Measurements from ENCODE around the gene ZNF331.

The ZNF331 gene

DNA sequence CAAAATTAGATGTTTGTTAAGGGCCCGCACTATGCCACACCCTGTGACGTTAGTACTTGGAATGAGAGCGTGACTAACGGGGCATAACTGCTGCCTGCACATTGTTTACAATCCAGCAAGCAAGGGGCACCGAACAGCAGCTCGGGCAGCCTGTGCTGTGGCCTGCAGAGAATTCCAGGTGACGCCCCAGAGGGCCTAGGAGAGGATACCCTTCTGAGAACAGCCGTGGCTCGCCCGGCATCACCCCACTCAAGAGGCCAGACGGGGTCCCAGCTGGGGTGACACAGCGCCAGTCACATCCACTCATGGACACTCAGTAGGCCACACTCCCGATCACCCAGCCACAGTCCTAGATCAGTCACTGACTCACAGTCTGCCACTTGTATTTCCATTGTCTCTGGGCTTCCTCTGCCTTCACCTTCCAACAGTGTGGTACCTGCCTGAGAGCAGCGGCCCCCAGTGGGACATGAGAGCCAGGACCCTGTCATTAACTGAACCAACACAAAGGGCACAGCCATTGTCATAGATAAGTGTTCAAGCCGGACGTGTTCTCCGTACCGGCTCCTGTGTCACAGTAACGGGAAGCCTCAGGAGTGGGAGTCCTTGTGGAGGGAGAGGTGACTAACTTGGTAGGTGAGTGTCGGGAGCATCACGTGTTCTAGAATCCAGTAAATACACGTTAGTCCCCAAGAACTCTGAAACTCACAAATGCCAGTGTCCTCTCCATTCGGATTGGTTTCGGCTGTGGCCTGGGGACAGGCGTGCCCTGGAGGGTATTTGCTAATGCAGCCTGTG, 7.5 kb downstream of the ZNF331 start:
- Histone ChIP-seq H3K9me3 (ENCODE audit: control insufficient read depth in 2 of 2, low read length in 2 of 2) (no peaks in the 10 kb centered on the region), H3K36me3 (ENCODE audit: control insufficient read depth in 2 of 2, insufficient read depth in 2 of 2, low read length in 2 of 2) (peaks cover 0 to 2% of the 10 kb centered on the region in 2 donors), H3K4me3 (ENCODE audit: low read length in 2 of 2) (no peak overlapping the region), H3K27me3 (ENCODE audit: control insufficient read depth in 1 of 2, insufficient read depth in 2 of 2, low read length in 2 of 2) (no peaks in the 10 kb centered on the region), H3K27ac (ENCODE audit: low read length) (no peak overlapping the region), H3K4me1 (ENCODE audit: control insufficient read depth, insufficient read depth, low read length) (no peaks in the 10 kb centered on the region), H3K9ac (ENCODE audit: low read length in 2 of 2) (no peak overlapping the region)

DNA sequence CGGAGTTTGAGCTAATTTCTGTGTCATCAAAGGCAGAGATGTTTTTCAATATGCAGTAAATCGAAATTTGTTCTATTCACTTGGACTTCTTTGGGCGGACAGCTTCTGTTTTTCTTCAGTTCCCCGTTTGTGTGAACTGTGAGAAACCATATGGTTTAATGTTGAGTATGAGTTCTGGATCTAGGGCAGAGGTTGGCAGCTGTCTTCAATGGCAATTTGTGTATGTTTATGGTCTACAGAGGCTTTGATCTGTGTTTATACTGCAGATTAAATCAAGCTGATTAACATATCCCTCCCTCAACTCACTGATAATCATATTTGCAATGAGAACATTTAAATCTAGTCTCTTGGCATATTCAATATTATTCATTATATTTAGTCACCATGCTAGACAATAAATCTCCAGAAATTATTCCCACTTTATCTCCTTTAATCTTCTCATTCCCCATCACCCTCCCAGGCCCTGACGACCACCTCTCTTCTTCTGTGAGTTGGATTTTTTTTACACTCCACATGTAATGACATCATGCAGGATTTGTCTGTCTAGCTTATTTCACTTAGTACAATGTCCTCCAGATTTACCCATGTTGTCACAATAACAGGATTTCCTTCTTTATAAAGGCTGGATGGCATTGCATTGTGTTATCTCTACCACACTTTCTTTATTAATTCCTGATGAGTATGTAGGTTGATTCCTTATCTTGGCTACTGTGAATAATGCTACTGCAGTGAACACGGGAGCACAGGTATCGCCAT, 9.0 kb downstream of the ZNF331 start:
- Histone ChIP-seq H3K27ac (ENCODE audit: low read length) (no peak overlapping the region), H3K27me3 (ENCODE audit: control insufficient read depth in 1 of 2, insufficient read depth in 2 of 2, low read length in 2 of 2) (no peaks in the 10 kb centered on the region), H3K9me3 (ENCODE audit: control insufficient read depth in 2 of 2, low read length in 2 of 2) (no peaks in the 10 kb centered on the region), H3K9ac (ENCODE audit: low read length in 2 of 2) (no peak overlapping the region), H3K4me1 (ENCODE audit: control insufficient read depth, insufficient read depth, low read length) (no peaks in the 10 kb centered on the region), H3K4me3 (ENCODE audit: low read length in 2 of 2) (no peak overlapping the region), H3K36me3 (ENCODE audit: control insufficient read depth in 2 of 2, insufficient read depth in 2 of 2, low read length in 2 of 2) (peaks cover 0 to 2% of the 10 kb centered on the region in 2 donors)

DNA sequence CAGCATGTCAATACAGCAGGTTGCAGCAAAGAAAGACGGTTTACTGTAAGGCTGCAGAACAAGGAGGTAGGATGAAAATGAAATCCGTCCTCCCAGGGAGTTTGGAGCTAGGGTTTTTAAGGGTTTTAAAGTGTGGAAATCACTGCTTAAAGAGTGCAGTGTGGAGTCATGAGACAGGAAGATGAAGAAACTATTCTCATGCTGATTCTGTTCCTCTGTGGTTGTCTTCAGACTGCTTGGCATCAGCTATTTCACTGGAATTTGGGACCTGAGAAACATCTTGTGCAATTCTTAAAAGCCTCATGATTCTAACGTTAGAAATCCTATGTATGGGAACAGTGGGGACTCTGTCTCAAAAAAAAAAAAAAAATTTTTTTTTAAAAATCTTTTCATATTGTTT, 11.4 kb downstream of the ZNF331 start:
- H3K27me3 ChIP-seq (ENCODE audit: control insufficient read depth in 1 of 2, insufficient read depth in 2 of 2, low read length in 2 of 2) = no peaks in the 10 kb centered on the region
- no peak overlapping the region for H3K27ac ChIP-seq (ENCODE audit: low read length)
- H3K9me3 ChIP-seq (ENCODE audit: control insufficient read depth in 2 of 2, low read length in 2 of 2) = no peaks in the 10 kb centered on the region
- H3K4me1 ChIP-seq (ENCODE audit: control insufficient read depth, insufficient read depth, low read length) = peaks cover 6% of the 10 kb centered on the region
- H3K4me3 ChIP-seq (ENCODE audit: low read length in 2 of 2) = no peak overlapping the region
- H3K9ac ChIP-seq (ENCODE audit: low read length in 2 of 2) = no peak overlapping the region
- peaks cover 0 to 2% of the 10 kb centered on the region in 2 donors for H3K36me3 ChIP-seq (ENCODE audit: control insufficient read depth in 2 of 2, insufficient read depth in 2 of 2, low read length in 2 of 2)

DNA sequence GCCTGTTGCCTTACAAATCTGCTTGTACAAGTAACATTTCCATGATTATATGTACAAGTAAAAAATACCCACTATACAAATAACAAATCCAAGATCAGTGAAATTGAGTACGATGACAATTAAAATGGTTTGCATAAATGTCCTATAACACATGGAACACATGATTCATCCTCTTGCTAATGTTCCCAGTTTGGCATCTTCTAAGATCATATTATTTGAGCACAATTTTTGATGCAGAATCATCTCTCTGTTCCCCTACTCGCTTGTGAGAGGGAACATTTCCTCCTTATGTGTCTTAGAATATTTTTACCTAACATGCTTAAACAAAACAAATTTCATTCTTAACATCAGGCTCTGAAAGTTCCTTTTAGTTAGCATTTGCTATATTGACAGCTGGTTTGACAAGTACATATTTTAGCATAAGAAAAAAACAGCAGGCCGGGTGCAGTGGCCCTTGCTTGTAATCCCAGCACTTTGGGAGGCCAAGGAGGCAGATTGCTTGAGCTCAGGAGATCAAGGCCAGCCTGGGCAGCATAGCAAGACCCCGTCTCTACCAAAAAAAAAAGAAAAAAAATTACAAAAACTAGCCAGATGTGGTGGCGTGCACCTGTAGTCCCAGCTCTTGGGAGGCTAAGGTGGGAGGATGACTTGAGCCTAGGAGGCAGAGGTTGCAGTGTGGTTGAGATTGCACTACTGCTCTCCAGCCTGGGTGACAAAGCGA, 14.2 kb downstream of the ZNF331 start:
- Histone ChIP-seq H3K27me3 (ENCODE audit: control insufficient read depth in 1 of 2, insufficient read depth in 2 of 2, low read length in 2 of 2) (no peaks in the 10 kb centered on the region), H3K27ac (ENCODE audit: low read length) (no peak overlapping the region), H3K9me3 (ENCODE audit: control insufficient read depth in 2 of 2, low read length in 2 of 2) (no peaks in the 10 kb centered on the region), H3K9ac (ENCODE audit: low read length in 2 of 2) (no peak overlapping the region), H3K4me1 (ENCODE audit: control insufficient read depth, insufficient read depth, low read length) (peaks cover 6% of the 10 kb centered on the region), H3K4me3 (ENCODE audit: low read length in 2 of 2) (no peak overlapping the region), H3K36me3 (ENCODE audit: control insufficient read depth in 2 of 2, insufficient read depth in 2 of 2, low read length in 2 of 2) (peaks cover 0 to 1% of the 10 kb centered on the region in 2 donors)

DNA sequence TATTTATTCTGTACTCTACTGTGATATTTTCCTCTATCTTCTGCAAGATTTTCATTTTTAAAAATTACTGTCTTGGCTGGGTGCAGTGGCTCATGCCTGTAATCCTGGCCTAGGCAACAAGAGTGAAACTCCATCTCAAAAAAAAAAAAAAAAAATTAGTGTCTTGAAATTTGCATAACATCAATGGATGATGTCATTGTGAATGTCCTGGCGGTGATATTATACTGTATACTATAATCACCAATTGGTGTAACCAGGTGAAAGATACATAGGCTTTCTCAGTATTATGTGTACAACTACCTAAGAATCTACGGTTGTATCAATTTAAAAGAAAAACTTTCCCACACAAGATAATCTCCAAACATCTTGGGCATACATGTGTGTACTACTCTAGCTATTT, 15.2 kb downstream of the ZNF331 start:
- Histone ChIP-seq H3K4me1 (ENCODE audit: control insufficient read depth, insufficient read depth, low read length) (peaks cover 6% of the 10 kb centered on the region), H3K4me3 (ENCODE audit: low read length in 2 of 2) (no peak overlapping the region), H3K9ac (ENCODE audit: low read length in 2 of 2) (no peak overlapping the region), H3K27me3 (ENCODE audit: control insufficient read depth in 1 of 2, insufficient read depth in 2 of 2, low read length in 2 of 2) (no peaks in the 10 kb centered on the region), H3K27ac (ENCODE audit: low read length) (no peak overlapping the region), H3K36me3 (ENCODE audit: control insufficient read depth in 2 of 2, insufficient read depth in 2 of 2, low read length in 2 of 2) (peaks cover 0 to 2% of the 10 kb centered on the region in 2 donors), H3K9me3 (ENCODE audit: control insufficient read depth in 2 of 2, low read length in 2 of 2) (no peaks in the 10 kb centered on the region)

DNA sequence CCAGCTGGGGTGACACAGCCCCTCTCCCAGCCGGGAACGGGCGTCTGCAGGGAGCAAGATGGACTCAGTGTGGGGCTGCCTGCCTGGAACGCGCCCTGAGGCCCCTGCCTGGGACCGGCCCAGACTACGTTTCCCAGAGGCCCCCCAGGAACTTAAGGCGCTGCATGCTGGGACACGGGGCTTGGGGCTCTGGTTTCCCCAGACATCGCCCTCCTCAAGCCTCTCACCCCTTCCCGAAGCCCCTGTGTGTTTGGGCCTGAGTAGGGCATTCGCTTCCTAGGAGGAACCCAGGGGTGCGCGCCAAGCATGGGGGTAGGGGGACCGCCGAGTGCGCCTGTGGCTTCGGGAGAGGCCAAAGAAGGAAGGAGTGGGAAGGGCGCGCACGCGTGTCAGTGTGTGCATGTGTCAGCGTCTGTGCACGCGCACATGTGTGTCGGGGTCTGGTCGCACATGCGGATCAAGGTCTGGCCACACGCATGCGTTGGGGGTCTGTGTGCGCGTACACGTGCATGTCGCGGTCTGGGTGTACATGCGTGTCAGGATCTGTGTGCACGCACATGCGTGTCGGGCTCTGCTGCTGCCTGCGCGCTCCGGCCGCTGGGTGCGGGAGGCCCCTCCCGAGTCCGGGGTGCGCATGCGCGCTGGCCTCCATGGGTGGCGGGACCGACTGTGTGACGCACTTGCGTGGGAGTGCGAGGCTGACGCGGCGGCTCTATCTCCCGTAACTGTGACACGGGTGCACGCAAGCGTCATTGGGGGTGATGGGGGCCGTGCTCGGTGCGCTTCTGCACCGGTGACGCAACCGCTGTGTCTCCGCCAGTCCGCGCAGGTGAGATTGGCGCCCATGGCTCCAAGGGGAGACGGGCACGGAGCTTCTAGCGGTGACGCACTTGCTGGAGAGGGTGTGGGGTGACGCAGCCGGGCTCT, 16.2 kb downstream of the ZNF331 start:
- Histone ChIP-seq H3K27me3 (ENCODE audit: control insufficient read depth in 1 of 2, insufficient read depth in 2 of 2, low read length in 2 of 2) (no peaks in the 10 kb centered on the region), H3K4me1 (ENCODE audit: control insufficient read depth, insufficient read depth, low read length) (peaks cover 6% of the 10 kb centered on the region), H3K9me3 (ENCODE audit: control insufficient read depth in 2 of 2, low read length in 2 of 2) (no peaks in the 10 kb centered on the region), H3K27ac (ENCODE audit: low read length) (peak overlapping the region; percentile 91), H3K36me3 (ENCODE audit: control insufficient read depth in 2 of 2, insufficient read depth in 2 of 2, low read length in 2 of 2) (peaks cover 2% of the 10 kb centered on the region in 2 donors), H3K9ac (ENCODE audit: low read length in 2 of 2) (peak overlapping the region; percentile 79 to 81), H3K4me3 (ENCODE audit: low read length in 2 of 2) (peak overlapping the region; percentile 58 to 83)

DNA sequence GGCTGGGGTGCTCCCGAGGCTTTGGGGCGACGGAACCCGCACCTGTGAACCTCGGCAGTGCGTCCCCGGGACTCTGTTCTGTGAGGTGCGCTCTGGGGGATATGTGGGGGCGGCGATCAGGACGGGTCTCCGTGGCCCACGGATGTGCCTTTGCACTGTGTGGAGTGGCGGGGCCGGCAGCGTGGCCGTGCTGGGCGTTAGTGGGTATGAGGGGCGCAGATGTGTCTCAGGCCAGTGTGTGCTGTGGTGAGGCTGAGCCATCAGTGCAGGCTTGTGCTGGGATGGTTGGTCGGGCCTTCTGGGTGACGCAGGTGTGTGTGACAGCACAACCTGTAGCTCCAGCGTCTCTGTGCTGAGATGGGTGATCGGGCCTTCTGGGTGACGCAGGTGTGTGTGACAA, 16.9 kb downstream of the ZNF331 start:
- Histone ChIP-seq H3K27ac (ENCODE audit: low read length) (peak overlapping the region; percentile 91), H3K27me3 (ENCODE audit: control insufficient read depth in 1 of 2, insufficient read depth in 2 of 2, low read length in 2 of 2) (no peaks in the 10 kb centered on the region), H3K9me3 (ENCODE audit: control insufficient read depth in 2 of 2, low read length in 2 of 2) (no peaks in the 10 kb centered on the region), H3K9ac (ENCODE audit: low read length in 2 of 2) (peak overlapping the region; percentile 79 to 81), H3K4me1 (ENCODE audit: control insufficient read depth, insufficient read depth, low read length) (peaks cover 6% of the 10 kb centered on the region), H3K36me3 (ENCODE audit: control insufficient read depth in 2 of 2, insufficient read depth in 2 of 2, low read length in 2 of 2) (peaks cover 2 to 6% of the 10 kb centered on the region in 2 donors), H3K4me3 (ENCODE audit: low read length in 2 of 2) (peak overlapping the region; percentile 58 to 83)

DNA sequence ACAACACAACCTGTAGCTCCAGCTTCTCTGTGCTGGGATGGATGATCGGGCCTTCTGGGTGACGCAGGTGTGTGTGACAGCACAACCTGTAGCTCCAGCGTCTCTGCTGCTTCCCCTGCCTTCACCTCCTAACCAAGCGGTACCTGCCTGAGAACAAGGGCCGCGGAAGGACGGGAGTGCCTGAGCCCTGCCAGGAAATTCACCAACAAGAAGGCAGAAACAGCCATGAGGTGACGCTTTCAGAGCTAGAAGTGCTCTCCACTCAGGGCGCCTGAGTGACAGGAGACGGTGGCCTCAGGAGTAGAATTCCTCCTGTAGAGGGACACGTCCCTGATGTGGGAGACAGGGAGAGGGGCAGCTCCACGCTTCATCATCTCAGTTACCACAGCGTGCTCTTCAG, 17.4 kb downstream of the ZNF331 start:
- Histone ChIP-seq H3K9me3 (ENCODE audit: control insufficient read depth in 2 of 2, low read length in 2 of 2) (no peaks in the 10 kb centered on the region), H3K27me3 (ENCODE audit: control insufficient read depth in 1 of 2, insufficient read depth in 2 of 2, low read length in 2 of 2) (no peaks in the 10 kb centered on the region), H3K9ac (ENCODE audit: low read length in 2 of 2) (peak overlapping the region in 1 of 2 donors; percentile 79), H3K4me1 (ENCODE audit: control insufficient read depth, insufficient read depth, low read length) (peaks cover 6% of the 10 kb centered on the region), H3K36me3 (ENCODE audit: control insufficient read depth in 2 of 2, insufficient read depth in 2 of 2, low read length in 2 of 2) (peaks cover 2 to 10% of the 10 kb centered on the region in 2 donors), H3K4me3 (ENCODE audit: low read length in 2 of 2) (peak overlapping the region; percentile 58 to 83), H3K27ac (ENCODE audit: low read length) (peak overlapping the region; percentile 91)

DNA sequence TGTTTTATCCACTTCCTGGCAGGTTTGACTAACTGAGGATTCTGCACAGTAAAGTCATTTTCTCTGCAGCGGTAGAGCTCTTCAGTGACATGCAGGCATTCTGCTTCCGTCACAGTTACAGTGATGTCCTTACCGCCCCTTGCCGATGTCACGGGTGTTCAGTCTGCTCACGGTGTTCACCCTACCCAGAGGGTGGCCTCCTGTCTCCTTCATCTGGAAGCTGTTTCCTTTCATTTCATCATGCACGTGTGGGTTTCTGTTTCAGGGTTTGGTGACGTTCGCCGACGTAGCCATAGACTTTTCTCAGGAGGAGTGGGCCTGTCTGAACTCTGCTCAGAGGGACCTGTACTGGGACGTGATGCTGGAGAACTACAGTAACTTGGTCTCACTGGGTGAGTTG, 33.4 kb downstream of the ZNF331 start:
- Histone ChIP-seq H3K27ac (ENCODE audit: low read length) (no peak overlapping the region), H3K36me3 (ENCODE audit: control insufficient read depth in 2 of 2, insufficient read depth in 2 of 2, low read length in 2 of 2) (peaks cover 13 to 17% of the 10 kb centered on the region in 2 donors), H3K9ac (ENCODE audit: low read length in 2 of 2) (no peak overlapping the region), H3K4me3 (ENCODE audit: low read length in 2 of 2) (no peak overlapping the region), H3K27me3 (ENCODE audit: control insufficient read depth in 1 of 2, insufficient read depth in 2 of 2, low read length in 2 of 2) (no peaks in the 10 kb centered on the region), H3K9me3 (ENCODE audit: control insufficient read depth in 2 of 2, low read length in 2 of 2) (no peaks in the 10 kb centered on the region), H3K4me1 (ENCODE audit: control insufficient read depth, insufficient read depth, low read length) (no peaks in the 10 kb centered on the region)

All from stomach smooth muscle (tissue), 2 donors.